ENCODE data around the gene CCDC171.
"Not testable (repeated sequence)": the region's sequence is repeated elsewhere in the genome, so short reads cannot be mapped to it uniquely, and the experiment has no call there.

The CCDC171 gene

DNA sequence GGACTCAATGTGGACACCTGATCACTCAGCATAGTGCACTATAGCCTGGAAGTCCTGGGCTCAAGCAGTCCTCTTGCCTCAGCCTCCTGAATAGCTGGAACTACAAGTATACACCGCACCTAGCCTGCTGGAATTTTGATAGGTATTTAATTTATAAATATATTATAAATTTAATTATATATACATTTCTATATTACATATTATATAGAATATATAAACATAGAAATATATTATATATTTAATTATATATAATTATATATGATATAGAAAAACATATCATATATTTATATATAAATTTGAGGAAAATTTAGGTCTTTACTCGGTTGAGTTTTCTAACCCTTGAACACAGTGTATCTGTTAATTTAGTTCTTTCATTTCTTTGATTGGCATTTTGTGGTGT, 26.9 kb upstream of the CCDC171 start:
- no peak overlapping the region for H4K5ac ChIP-seq (ENCODE audit: low read length)
- H3K79me2 ChIP-seq (ENCODE audit: control insufficient read depth, insufficient read depth, low read length): no peaks in the 10 kb centered on the region
- H2AK5ac ChIP-seq (ENCODE audit: low read length): no peak overlapping the region
- H3K79me1 ChIP-seq (ENCODE audit: low read length): no peaks in the 10 kb centered on the region
- H3K23ac ChIP-seq (ENCODE audit: low read length): no peak overlapping the region
- H3K56ac ChIP-seq (ENCODE audit: low read length): no peak overlapping the region
- no peaks in the 10 kb centered on the region for H3K36me3 ChIP-seq (ENCODE audit: control insufficient read depth, insufficient read depth, low read length)
- no peak overlapping the region for H4K8ac ChIP-seq (ENCODE audit: low read depth, low read length)
- H3K9ac ChIP-seq (ENCODE audit: low read length): no peak overlapping the region
- H2BK120ac ChIP-seq (ENCODE audit: low read depth, low read length): no peak overlapping the region
- H3K4me1 ChIP-seq (ENCODE audit: control insufficient read depth, low read depth, low read length): peaks cover 2% of the 10 kb centered on the region
- H2BK15ac ChIP-seq (replicated peaks; ENCODE audit: low read depth): no peak overlapping the region
- H3K18ac ChIP-seq (ENCODE audit: low read length): no peak overlapping the region
- no peak overlapping the region for H3K4me3 ChIP-seq (ENCODE audit: low read length)
- H3K4ac ChIP-seq (ENCODE audit: low read depth, low read length): no peak overlapping the region
- DNase-seq: no peak
- no peak overlapping the region for H3K27ac ChIP-seq (ENCODE audit: low read depth, low read length)
- WGBS (ENCODE audit: extremely low coverage, insufficient coverage, low lambda C conversion rate): no CpG with 5 or more reads among the region's 2 CpGs
- H2BK5ac ChIP-seq (ENCODE audit: low read length): no peak overlapping the region
- H3K27me3 ChIP-seq (ENCODE audit: insufficient read depth, low read length, poor library complexity): no peaks in the 10 kb centered on the region
- no peak overlapping the region for H3K4me2 ChIP-seq (ENCODE audit: low read length)

DNA sequence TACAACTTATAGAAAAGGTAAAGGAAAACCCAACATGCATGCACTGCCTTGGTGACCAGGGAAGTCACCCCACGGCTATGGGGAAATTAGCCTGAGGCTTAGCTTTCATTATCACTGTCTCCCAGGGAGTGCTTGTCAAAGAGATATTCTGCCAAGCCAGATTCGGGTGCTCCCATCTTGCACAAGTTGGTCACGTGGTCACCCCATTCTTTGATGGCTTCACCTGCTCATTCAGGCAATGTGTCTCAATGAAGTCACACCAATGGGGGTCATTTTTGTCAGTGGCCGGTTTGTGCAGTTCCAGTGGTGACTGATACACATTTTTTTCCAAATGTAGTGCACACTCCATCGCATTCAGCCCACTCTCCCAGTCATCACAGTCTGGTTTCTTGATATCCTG, 25.8 kb upstream of the CCDC171 start:
- not testable (repeated sequence) for H2BK15ac ChIP-seq (replicated peaks; ENCODE audit: low read depth); H3K9ac ChIP-seq (ENCODE audit: low read length); DNase-seq; H3K23ac ChIP-seq (ENCODE audit: low read length); H3K4me1 ChIP-seq (ENCODE audit: control insufficient read depth, low read depth, low read length); H3K18ac ChIP-seq (ENCODE audit: low read length); H3K56ac ChIP-seq (ENCODE audit: low read length); H2AK5ac ChIP-seq (ENCODE audit: low read length); H4K8ac ChIP-seq (ENCODE audit: low read depth, low read length); H4K5ac ChIP-seq (ENCODE audit: low read length); H3K36me3 ChIP-seq (ENCODE audit: control insufficient read depth, insufficient read depth, low read length); H3K4me2 ChIP-seq (ENCODE audit: low read length); H3K27ac ChIP-seq (ENCODE audit: low read depth, low read length); H3K79me2 ChIP-seq (ENCODE audit: control insufficient read depth, insufficient read depth, low read length); H3K4ac ChIP-seq (ENCODE audit: low read depth, low read length); H3K4me3 ChIP-seq (ENCODE audit: low read length); H2BK5ac ChIP-seq (ENCODE audit: low read length); H2BK120ac ChIP-seq (ENCODE audit: low read depth, low read length); H3K27me3 ChIP-seq (ENCODE audit: insufficient read depth, low read length, poor library complexity); H3K79me1 ChIP-seq (ENCODE audit: low read length)
- no CpG with 5 or more reads among the region's 5 CpGs for WGBS (ENCODE audit: extremely low coverage, insufficient coverage, low lambda C conversion rate)

- no peaks in the 10 kb centered on the region for H3K79me1 ChIP-seq (ENCODE audit: low read length)
- no peak overlapping the region for H3K4me2 ChIP-seq (ENCODE audit: low read length)
- no peak overlapping the region for H3K23ac ChIP-seq (ENCODE audit: low read length)
- no peak overlapping the region for H2BK15ac ChIP-seq (replicated peaks; ENCODE audit: low read depth)
- H3K4me1 ChIP-seq (ENCODE audit: control insufficient read depth, low read depth, low read length): peaks cover 2% of the 10 kb centered on the region
- no peaks in the 10 kb centered on the region for H3K79me2 ChIP-seq (ENCODE audit: control insufficient read depth, insufficient read depth, low read length)
- H3K4me3 ChIP-seq (ENCODE audit: low read length): no peak overlapping the region
- H3K4ac ChIP-seq (ENCODE audit: low read depth, low read length): no peak overlapping the region
- H3K36me3 ChIP-seq (ENCODE audit: control insufficient read depth, insufficient read depth, low read length): no peaks in the 10 kb centered on the region
- H4K5ac ChIP-seq (ENCODE audit: low read length): no peak overlapping the region
- no peak overlapping the region for H2AK5ac ChIP-seq (ENCODE audit: low read length)
- no peak overlapping the region for H3K9ac ChIP-seq (ENCODE audit: low read length)
- DNase-seq: peak; percentile 66
- H3K56ac ChIP-seq (ENCODE audit: low read length): no peak overlapping the region
- no peaks in the 10 kb centered on the region for H3K27me3 ChIP-seq (ENCODE audit: insufficient read depth, low read length, poor library complexity)
- H3K18ac ChIP-seq (ENCODE audit: low read length): no peak overlapping the region
- no peak overlapping the region for H4K8ac ChIP-seq (ENCODE audit: low read depth, low read length)
- no CpG with 5 or more reads among the region's 4 CpGs for WGBS (ENCODE audit: extremely low coverage, insufficient coverage, low lambda C conversion rate)
- no peak overlapping the region for H2BK5ac ChIP-seq (ENCODE audit: low read length)
- no peak overlapping the region for H3K27ac ChIP-seq (ENCODE audit: low read depth, low read length)
- no peak overlapping the region for H2BK120ac ChIP-seq (ENCODE audit: low read depth, low read length)
Measured at GRCh38 chr9:15529566-15530324, 23.1 kb upstream of the CCDC171 start.

- H2BK5ac ChIP-seq (ENCODE audit: low read length): no peak overlapping the region
- H3K27me3 ChIP-seq (ENCODE audit: insufficient read depth, low read length, poor library complexity): no peaks in the 10 kb centered on the region
- H3K36me3 ChIP-seq (ENCODE audit: control insufficient read depth, insufficient read depth, low read length): no peaks in the 10 kb centered on the region
- no peak overlapping the region for H3K23ac ChIP-seq (ENCODE audit: low read length)
- no peak overlapping the region for H2BK15ac ChIP-seq (replicated peaks; ENCODE audit: low read depth)
- no peak for DNase-seq
- no peak overlapping the region for H2BK120ac ChIP-seq (ENCODE audit: low read depth, low read length)
- H3K79me2 ChIP-seq (ENCODE audit: control insufficient read depth, insufficient read depth, low read length): no peaks in the 10 kb centered on the region
- no peak overlapping the region for H4K8ac ChIP-seq (ENCODE audit: low read depth, low read length)
- H3K56ac ChIP-seq (ENCODE audit: low read length): no peak overlapping the region
- no peaks in the 10 kb centered on the region for H3K79me1 ChIP-seq (ENCODE audit: low read length)
- no CpG with 5 or more reads among the region's 1 CpG for WGBS (ENCODE audit: extremely low coverage, insufficient coverage, low lambda C conversion rate)
- H4K5ac ChIP-seq (ENCODE audit: low read length): no peak overlapping the region
- no peak overlapping the region for H3K9ac ChIP-seq (ENCODE audit: low read length)
- H3K4ac ChIP-seq (ENCODE audit: low read depth, low read length): no peak overlapping the region
- peaks cover 2% of the 10 kb centered on the region for H3K4me1 ChIP-seq (ENCODE audit: control insufficient read depth, low read depth, low read length)
- no peak overlapping the region for H3K27ac ChIP-seq (ENCODE audit: low read depth, low read length)
- no peak overlapping the region for H2AK5ac ChIP-seq (ENCODE audit: low read length)
- no peak overlapping the region for H3K4me3 ChIP-seq (ENCODE audit: low read length)
- H3K4me2 ChIP-seq (ENCODE audit: low read length): no peak overlapping the region
- H3K18ac ChIP-seq (ENCODE audit: low read length): no peak overlapping the region
Measured at GRCh38 chr9:15531380-15531779, 21.5 kb upstream of the CCDC171 start.

DNA sequence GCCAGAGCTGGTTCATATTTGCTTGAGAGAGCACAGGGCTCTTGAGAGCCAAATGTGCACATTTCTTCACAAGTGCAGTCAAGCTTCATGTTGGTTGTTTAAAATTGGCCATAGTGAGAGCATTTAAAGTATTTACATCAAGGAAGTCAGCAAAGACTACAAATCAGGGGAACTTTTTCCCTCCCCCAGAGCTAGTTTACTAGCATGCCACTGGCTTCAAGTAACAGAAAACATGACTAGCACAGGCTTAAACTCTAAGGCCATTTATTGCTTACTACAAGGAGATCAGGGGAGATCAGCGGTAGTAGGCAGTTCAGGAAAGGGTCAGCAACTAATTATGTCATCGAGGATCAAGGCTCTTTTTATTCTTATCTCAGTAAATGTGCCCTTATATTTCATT, 11.0 kb upstream of the CCDC171 start:
- H3K36me3 ChIP-seq (ENCODE audit: control insufficient read depth, insufficient read depth, low read length): no peaks in the 10 kb centered on the region
- H3K4me3 ChIP-seq (ENCODE audit: low read length): no peak overlapping the region
- no peak overlapping the region for H4K5ac ChIP-seq (ENCODE audit: low read length)
- no CpG with 5 or more reads among the region's 2 CpGs for WGBS (ENCODE audit: extremely low coverage, insufficient coverage, low lambda C conversion rate)
- H3K23ac ChIP-seq (ENCODE audit: low read length): no peak overlapping the region
- H3K79me1 ChIP-seq (ENCODE audit: low read length): no peaks in the 10 kb centered on the region
- no peak overlapping the region for H3K18ac ChIP-seq (ENCODE audit: low read length)
- H4K8ac ChIP-seq (ENCODE audit: low read depth, low read length): no peak overlapping the region
- no peak overlapping the region for H3K9ac ChIP-seq (ENCODE audit: low read length)
- H3K4ac ChIP-seq (ENCODE audit: low read depth, low read length): no peak overlapping the region
- no peak overlapping the region for H2BK120ac ChIP-seq (ENCODE audit: low read depth, low read length)
- H2BK15ac ChIP-seq (replicated peaks; ENCODE audit: low read depth): no peak overlapping the region
- H3K27me3 ChIP-seq (ENCODE audit: insufficient read depth, low read length, poor library complexity): no peaks in the 10 kb centered on the region
- H3K4me1 ChIP-seq (ENCODE audit: control insufficient read depth, low read depth, low read length): no peaks in the 10 kb centered on the region
- DNase-seq: no peak
- H3K27ac ChIP-seq (ENCODE audit: low read depth, low read length): no peak overlapping the region
- H3K56ac ChIP-seq (ENCODE audit: low read length): no peak overlapping the region
- H3K79me2 ChIP-seq (ENCODE audit: control insufficient read depth, insufficient read depth, low read length): no peaks in the 10 kb centered on the region
- no peak overlapping the region for H2BK5ac ChIP-seq (ENCODE audit: low read length)
- no peak overlapping the region for H2AK5ac ChIP-seq (ENCODE audit: low read length)
- no peak overlapping the region for H3K4me2 ChIP-seq (ENCODE audit: low read length)

GRCh38 chr9:15542624-15543023, 10.2 kb upstream of the CCDC171 start:
- no CpG with 5 or more reads among the region's 2 CpGs for WGBS (ENCODE audit: extremely low coverage, insufficient coverage, low lambda C conversion rate)
- Histone ChIP-seq H3K56ac (ENCODE audit: low read length) (no peak overlapping the region), H3K79me1 (ENCODE audit: low read length) (no peaks in the 10 kb centered on the region), H3K4me2 (ENCODE audit: low read length) (no peak overlapping the region), H3K18ac (ENCODE audit: low read length) (no peak overlapping the region), H2BK120ac (ENCODE audit: low read depth, low read length) (no peak overlapping the region), H3K27me3 (ENCODE audit: insufficient read depth, low read length, poor library complexity) (no peaks in the 10 kb centered on the region), H3K4me1 (ENCODE audit: control insufficient read depth, low read depth, low read length) (no peaks in the 10 kb centered on the region), H2BK5ac (ENCODE audit: low read length) (no peak overlapping the region), H3K9ac (ENCODE audit: low read length) (no peak overlapping the region), H3K79me2 (ENCODE audit: control insufficient read depth, insufficient read depth, low read length) (no peaks in the 10 kb centered on the region), H2AK5ac (ENCODE audit: low read length) (no peak overlapping the region), H3K27ac (ENCODE audit: low read depth, low read length) (no peak overlapping the region), H3K4ac (ENCODE audit: low read depth, low read length) (no peak overlapping the region), H4K8ac (ENCODE audit: low read depth, low read length) (no peak overlapping the region), H3K36me3 (ENCODE audit: control insufficient read depth, insufficient read depth, low read length) (no peaks in the 10 kb centered on the region), H2BK15ac (replicated peaks; ENCODE audit: low read depth) (no peak overlapping the region), H3K4me3 (ENCODE audit: low read length) (no peak overlapping the region), H4K5ac (ENCODE audit: low read length) (no peak overlapping the region), H3K23ac (ENCODE audit: low read length) (no peak overlapping the region)
- no peak for DNase-seq

Data from mesendoderm (in vitro differentiated cells).